Measurements from ENCODE around the gene TCIRG1.
A peak's percentile ranks its signal among the peaks of the same experiment; 100 is the strongest.

The TCIRG1 gene

GRCh38 chr11:67998150-67999045 is 40.4 kb upstream of the TCIRG1 start:
- Histone ChIP-seq H3K36me3 (ENCODE audit: control insufficient read depth, insufficient read depth, low read length) (no peaks in the 10 kb centered on the region), H3K4me1 (ENCODE audit: control insufficient read depth, insufficient read depth, low read length) (no peaks in the 10 kb centered on the region), H3K9me3 (ENCODE audit: control insufficient read depth, insufficient read depth, low read length) (no peaks in the 10 kb centered on the region), H3K9ac (ENCODE audit: low read depth, low read length) (no peak overlapping the region), H3K4me3 (ENCODE audit: low read depth, low read length) (no peak overlapping the region), H3K27me3 (ENCODE audit: control insufficient read depth, insufficient read depth, low read length) (no peaks in the 10 kb centered on the region)

GRCh38 chr11:67999201-67999629 is 39.6 kb upstream of the TCIRG1 start:
- H3K9ac ChIP-seq (ENCODE audit: low read depth, low read length) = no peak overlapping the region
- no peak overlapping the region for H3K4me3 ChIP-seq (ENCODE audit: low read depth, low read length)
- H3K4me1 ChIP-seq (ENCODE audit: control insufficient read depth, insufficient read depth, low read length) = peaks cover under 1% of the 10 kb centered on the region
- no peaks in the 10 kb centered on the region for H3K27me3 ChIP-seq (ENCODE audit: control insufficient read depth, insufficient read depth, low read length)
- H3K36me3 ChIP-seq (ENCODE audit: control insufficient read depth, insufficient read depth, low read length) = no peaks in the 10 kb centered on the region
- no peaks in the 10 kb centered on the region for H3K9me3 ChIP-seq (ENCODE audit: control insufficient read depth, insufficient read depth, low read length)

- Histone ChIP-seq H3K9me3 (ENCODE audit: control insufficient read depth, insufficient read depth, low read length) (no peaks in the 10 kb centered on the region), H3K27me3 (ENCODE audit: control insufficient read depth, insufficient read depth, low read length) (no peaks in the 10 kb centered on the region), H3K36me3 (ENCODE audit: control insufficient read depth, insufficient read depth, low read length) (no peaks in the 10 kb centered on the region), H3K9ac (ENCODE audit: low read depth, low read length) (no peak overlapping the region), H3K4me1 (ENCODE audit: control insufficient read depth, insufficient read depth, low read length) (peaks cover 2% of the 10 kb centered on the region), H3K4me3 (ENCODE audit: low read depth, low read length) (no peak overlapping the region)
Measured at GRCh38 chr11:67999704-68000103, 39.1 kb upstream of the TCIRG1 start.

GRCh38 chr11:68002575-68002937 is 36.3 kb upstream of the TCIRG1 start:
- Histone ChIP-seq H3K4me3 (ENCODE audit: low read depth, low read length) (peak overlapping the region; percentile 8), H3K4me1 (ENCODE audit: control insufficient read depth, insufficient read depth, low read length) (peaks cover 2% of the 10 kb centered on the region), H3K27me3 (ENCODE audit: control insufficient read depth, insufficient read depth, low read length) (no peaks in the 10 kb centered on the region), H3K9ac (ENCODE audit: low read depth, low read length) (no peak overlapping the region), H3K36me3 (ENCODE audit: control insufficient read depth, insufficient read depth, low read length) (no peaks in the 10 kb centered on the region), H3K9me3 (ENCODE audit: control insufficient read depth, insufficient read depth, low read length) (no peaks in the 10 kb centered on the region)

GRCh38 chr11:68002938-68003845 is 35.6 kb upstream of the TCIRG1 start:
- H3K36me3 ChIP-seq (ENCODE audit: control insufficient read depth, insufficient read depth, low read length) = no peaks in the 10 kb centered on the region
- H3K9ac ChIP-seq (ENCODE audit: low read depth, low read length) = no peak overlapping the region
- H3K4me1 ChIP-seq (ENCODE audit: control insufficient read depth, insufficient read depth, low read length) = peaks cover 2% of the 10 kb centered on the region
- no peaks in the 10 kb centered on the region for H3K27me3 ChIP-seq (ENCODE audit: control insufficient read depth, insufficient read depth, low read length)
- H3K9me3 ChIP-seq (ENCODE audit: control insufficient read depth, insufficient read depth, low read length) = no peaks in the 10 kb centered on the region
- peak overlapping the region; percentile 49 for H3K4me3 ChIP-seq (ENCODE audit: low read depth, low read length)

GRCh38 chr11:68003846-68004550 is 34.8 kb upstream of the TCIRG1 start, which contains the start of gene UNC93B1:
Gene UNC93B1, minus strand, starts transcription at chr11:68004097. Its CDS starts 54 bp downstream, at chr11:68004043.
- H3K9me3 ChIP-seq (ENCODE audit: control insufficient read depth, insufficient read depth, low read length) = no peaks in the 10 kb centered on the region
- no peaks in the 10 kb centered on the region for H3K27me3 ChIP-seq (ENCODE audit: control insufficient read depth, insufficient read depth, low read length)
- H3K9ac ChIP-seq (ENCODE audit: low read depth, low read length) = no peak within 1 kb of the TSS
- peaks cover 2% of the 10 kb centered on the region for H3K4me1 ChIP-seq (ENCODE audit: control insufficient read depth, insufficient read depth, low read length)
- H3K36me3 ChIP-seq (ENCODE audit: control insufficient read depth, insufficient read depth, low read length) = no peaks in the 10 kb centered on the region
- H3K4me3 ChIP-seq (ENCODE audit: low read depth, low read length) = peak within 1 kb of the TSS; percentile 49

- Histone ChIP-seq H3K4me3 (ENCODE audit: low read depth, low read length) (peak overlapping the region; percentile 49), H3K9me3 (ENCODE audit: control insufficient read depth, insufficient read depth, low read length) (no peaks in the 10 kb centered on the region), H3K27me3 (ENCODE audit: control insufficient read depth, insufficient read depth, low read length) (no peaks in the 10 kb centered on the region), H3K36me3 (ENCODE audit: control insufficient read depth, insufficient read depth, low read length) (no peaks in the 10 kb centered on the region), H3K9ac (ENCODE audit: low read depth, low read length) (no peak overlapping the region), H3K4me1 (ENCODE audit: control insufficient read depth, insufficient read depth, low read length) (peaks cover 2% of the 10 kb centered on the region)
Measured at GRCh38 chr11:68004551-68005335, 34.1 kb upstream of the TCIRG1 start.

GRCh38 chr11:68006606-68007166 is 32.1 kb upstream of the TCIRG1 start:
- H3K9me3 ChIP-seq (ENCODE audit: control insufficient read depth, insufficient read depth, low read length) = no peaks in the 10 kb centered on the region
- H3K4me1 ChIP-seq (ENCODE audit: control insufficient read depth, insufficient read depth, low read length) = peaks cover 2% of the 10 kb centered on the region
- H3K9ac ChIP-seq (ENCODE audit: low read depth, low read length) = peak overlapping the region; percentile 12
- H3K27me3 ChIP-seq (ENCODE audit: control insufficient read depth, insufficient read depth, low read length) = no peaks in the 10 kb centered on the region
- no peak overlapping the region for H3K4me3 ChIP-seq (ENCODE audit: low read depth, low read length)
- H3K36me3 ChIP-seq (ENCODE audit: control insufficient read depth, insufficient read depth, low read length) = no peaks in the 10 kb centered on the region

GRCh38 chr11:68007498-68008380 is 31.1 kb upstream of the TCIRG1 start:
- H3K27me3 ChIP-seq (ENCODE audit: control insufficient read depth, insufficient read depth, low read length) = no peaks in the 10 kb centered on the region
- H3K4me1 ChIP-seq (ENCODE audit: control insufficient read depth, insufficient read depth, low read length) = peaks cover 2% of the 10 kb centered on the region
- no peaks in the 10 kb centered on the region for H3K9me3 ChIP-seq (ENCODE audit: control insufficient read depth, insufficient read depth, low read length)
- H3K9ac ChIP-seq (ENCODE audit: low read depth, low read length) = no peak overlapping the region
- no peaks in the 10 kb centered on the region for H3K36me3 ChIP-seq (ENCODE audit: control insufficient read depth, insufficient read depth, low read length)
- H3K4me3 ChIP-seq (ENCODE audit: low read depth, low read length) = no peak overlapping the region
